HL-60 (cell line): ENCODE measurements around the gene CMTM8.
"Not testable (repeated sequence)": the region's sequence is repeated elsewhere in the genome, so short reads cannot be mapped to it uniquely, and the experiment has no call there.

Experiments used
- DNase-seq, 2 experiments: peaks; one replicate each; pipeline ENCODE4 v3.0.0-alpha.2; 2010 to 2020; ENCODE audit warnings: low read depth in 1 of 2, low spot score in 1 of 2
- H3K27ac ChIP-seq: fragments of 250-450 bp; sonication (Bioruptor Pico); replicated peaks from 2 replicates; pipeline ENCODE4 v1.5.1; 2020; ENCODE audit warnings: mild to moderate bottlenecking, moderate library complexity
- H3K27me3 ChIP-seq: fragments of 250-450 bp; sonication (Bioruptor Pico); 2 replicates; pipeline ENCODE4 v1.5.1; 2021; ENCODE audit warnings: mild to moderate bottlenecking, moderate library complexity; ENCODE audit not compliant: insufficient read depth, poor library complexity, severe bottlenecking
- H3K4me3 ChIP-seq: replicated peaks from 2 replicates; pipeline ENCODE4 v1.5.1; 2011; ENCODE audit warnings: mild to moderate bottlenecking, control low read depth, low read length; ENCODE audit not compliant: insufficient read depth
- GABPA ChIP-seq: IDR thresholded peaks from 2 replicates; pipeline ENCODE4 v1.6.1; 2012; ENCODE audit warnings: low read depth
- POLR2AphosphoS5 ChIP-seq: IDR thresholded peaks from 2 replicates; pipeline ENCODE4 v1.6.1; 2012; ENCODE audit warnings: low read depth
- SPI1 ChIP-seq: IDR thresholded peaks from 2 replicates; pipeline ENCODE4 v1.6.1; 2012; ENCODE audit warnings: low read depth, mild to moderate bottlenecking, borderline replicate concordance
- long read RNA-seq: library from polyadenylated mRNA; unstranded; transcript quantifications from one replicate; pipeline ENCODE4 v2.0.0, GENCODE V29; 2020
- TF ChIP-seq, protein P1 (sequence below): IDR thresholded peaks from one replicate; pipeline ENCODE4 v1.5.1; 2011; ENCODE audit warnings: low read length, control low read depth, inconsistent platforms; ENCODE audit not compliant: insufficient read depth
- TF ChIP-seq, protein P2 (sequence below): IDR thresholded peaks from 2 replicates; pipeline ENCODE4 v1.6.1; 2012; ENCODE audit warnings: low read depth; ENCODE audit not compliant: insufficient replicate concordance

Gene CMTM8, protein sequence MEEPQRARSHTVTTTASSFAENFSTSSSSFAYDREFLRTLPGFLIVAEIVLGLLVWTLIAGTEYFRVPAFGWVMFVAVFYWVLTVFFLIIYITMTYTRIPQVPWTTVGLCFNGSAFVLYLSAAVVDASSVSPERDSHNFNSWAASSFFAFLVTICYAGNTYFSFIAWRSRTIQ
- long read RNA-seq, partial matches to known transcripts, result 0 of 1 reads
- long read RNA-seq, other reads (novel, unspliced or antisense), result 1 of 1 reads

DNA sequence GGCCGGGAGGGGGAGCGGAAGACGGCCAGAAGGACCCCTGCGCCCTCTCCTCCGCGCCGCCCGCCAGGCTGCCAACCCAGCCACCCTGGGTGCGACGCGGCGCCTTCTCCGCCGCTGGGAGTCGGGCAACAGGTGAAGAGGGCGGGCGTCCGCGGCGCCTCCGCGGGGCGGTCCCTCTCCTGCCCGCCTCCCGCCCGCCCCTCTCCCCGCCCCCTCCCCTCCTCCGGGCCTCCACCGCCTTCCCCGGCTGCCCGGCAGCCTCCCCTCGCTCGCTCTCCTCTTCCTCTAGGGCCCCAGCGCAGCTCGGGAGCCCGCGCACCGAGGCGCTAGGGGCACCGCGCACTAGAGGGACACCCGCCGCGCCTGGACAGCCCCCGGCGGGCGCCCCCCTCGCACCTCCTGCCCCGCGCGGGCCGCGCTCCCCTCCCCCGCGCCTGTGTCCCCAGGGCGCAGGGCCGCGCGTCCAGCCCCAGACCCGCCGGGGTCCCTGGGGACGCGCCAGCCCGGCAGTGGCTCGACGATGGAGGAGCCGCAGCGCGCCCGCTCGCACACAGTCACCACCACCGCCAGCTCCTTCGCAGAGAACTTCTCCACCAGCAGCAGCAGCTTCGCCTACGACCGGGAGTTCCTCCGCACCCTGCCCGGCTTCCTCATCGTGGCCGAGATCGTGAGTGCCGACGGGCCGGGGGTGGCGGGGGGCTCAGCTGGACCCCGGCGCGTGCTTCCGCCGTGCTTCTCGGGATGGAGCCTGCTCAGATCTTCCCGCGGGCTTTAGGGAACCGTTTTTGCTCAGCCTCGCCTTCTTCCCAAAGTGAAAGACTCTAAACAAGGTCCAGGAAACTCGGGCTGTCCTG lies at the start of gene CMTM8:
Gene CMTM8 (plus strand): TSS at position 228 of the 854 bp plus-strand sequence. CDS start 293 bp downstream, at position 521.
- Histone ChIP-seq H3K27me3 (no peaks in the 10 kb centered on the region), H3K27ac (no peak within 1 kb of the TSS)
- TF ChIP-seq, protein P1, sequence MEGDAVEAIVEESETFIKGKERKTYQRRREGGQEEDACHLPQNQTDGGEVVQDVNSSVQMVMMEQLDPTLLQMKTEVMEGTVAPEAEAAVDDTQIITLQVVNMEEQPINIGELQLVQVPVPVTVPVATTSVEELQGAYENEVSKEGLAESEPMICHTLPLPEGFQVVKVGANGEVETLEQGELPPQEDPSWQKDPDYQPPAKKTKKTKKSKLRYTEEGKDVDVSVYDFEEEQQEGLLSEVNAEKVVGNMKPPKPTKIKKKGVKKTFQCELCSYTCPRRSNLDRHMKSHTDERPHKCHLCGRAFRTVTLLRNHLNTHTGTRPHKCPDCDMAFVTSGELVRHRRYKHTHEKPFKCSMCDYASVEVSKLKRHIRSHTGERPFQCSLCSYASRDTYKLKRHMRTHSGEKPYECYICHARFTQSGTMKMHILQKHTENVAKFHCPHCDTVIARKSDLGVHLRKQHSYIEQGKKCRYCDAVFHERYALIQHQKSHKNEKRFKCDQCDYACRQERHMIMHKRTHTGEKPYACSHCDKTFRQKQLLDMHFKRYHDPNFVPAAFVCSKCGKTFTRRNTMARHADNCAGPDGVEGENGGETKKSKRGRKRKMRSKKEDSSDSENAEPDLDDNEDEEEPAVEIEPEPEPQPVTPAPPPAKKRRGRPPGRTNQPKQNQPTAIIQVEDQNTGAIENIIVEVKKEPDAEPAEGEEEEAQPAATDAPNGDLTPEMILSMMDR, result no peak
- no peak for TF ChIP-seq POLR2AphosphoS5
- TF ChIP-seq, protein P2, sequence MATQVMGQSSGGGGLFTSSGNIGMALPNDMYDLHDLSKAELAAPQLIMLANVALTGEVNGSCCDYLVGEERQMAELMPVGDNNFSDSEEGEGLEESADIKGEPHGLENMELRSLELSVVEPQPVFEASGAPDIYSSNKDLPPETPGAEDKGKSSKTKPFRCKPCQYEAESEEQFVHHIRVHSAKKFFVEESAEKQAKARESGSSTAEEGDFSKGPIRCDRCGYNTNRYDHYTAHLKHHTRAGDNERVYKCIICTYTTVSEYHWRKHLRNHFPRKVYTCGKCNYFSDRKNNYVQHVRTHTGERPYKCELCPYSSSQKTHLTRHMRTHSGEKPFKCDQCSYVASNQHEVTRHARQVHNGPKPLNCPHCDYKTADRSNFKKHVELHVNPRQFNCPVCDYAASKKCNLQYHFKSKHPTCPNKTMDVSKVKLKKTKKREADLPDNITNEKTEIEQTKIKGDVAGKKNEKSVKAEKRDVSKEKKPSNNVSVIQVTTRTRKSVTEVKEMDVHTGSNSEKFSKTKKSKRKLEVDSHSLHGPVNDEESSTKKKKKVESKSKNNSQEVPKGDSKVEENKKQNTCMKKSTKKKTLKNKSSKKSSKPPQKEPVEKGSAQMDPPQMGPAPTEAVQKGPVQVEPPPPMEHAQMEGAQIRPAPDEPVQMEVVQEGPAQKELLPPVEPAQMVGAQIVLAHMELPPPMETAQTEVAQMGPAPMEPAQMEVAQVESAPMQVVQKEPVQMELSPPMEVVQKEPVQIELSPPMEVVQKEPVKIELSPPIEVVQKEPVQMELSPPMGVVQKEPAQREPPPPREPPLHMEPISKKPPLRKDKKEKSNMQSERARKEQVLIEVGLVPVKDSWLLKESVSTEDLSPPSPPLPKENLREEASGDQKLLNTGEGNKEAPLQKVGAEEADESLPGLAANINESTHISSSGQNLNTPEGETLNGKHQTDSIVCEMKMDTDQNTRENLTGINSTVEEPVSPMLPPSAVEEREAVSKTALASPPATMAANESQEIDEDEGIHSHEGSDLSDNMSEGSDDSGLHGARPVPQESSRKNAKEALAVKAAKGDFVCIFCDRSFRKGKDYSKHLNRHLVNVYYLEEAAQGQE, result no peak
- no peak for TF ChIP-seq GABPA
- TF ChIP-seq SPI1, result peak; percentile 51; the same call in 1 of the 2 replicates

DNA sequence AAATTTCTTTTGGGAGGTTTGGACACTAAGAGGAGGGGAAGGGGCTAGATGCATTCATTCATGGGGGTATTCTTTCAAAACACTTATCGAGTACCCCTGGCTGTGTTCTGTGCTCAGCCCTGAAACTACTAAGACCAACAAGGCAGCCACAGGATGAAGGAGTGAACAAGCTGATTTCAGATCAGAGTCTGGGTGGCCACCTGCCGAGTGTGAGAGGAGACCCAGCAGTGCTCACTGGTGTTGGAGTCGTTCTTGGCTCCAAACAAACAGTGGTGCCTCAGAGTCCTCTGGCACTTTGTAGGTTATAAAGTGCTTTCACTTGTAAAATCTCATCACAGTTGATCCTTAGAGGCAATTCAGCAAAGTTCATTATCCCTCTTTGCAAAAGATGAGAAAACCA lies 48.8 kb upstream of the CMTM8 start:
- no peak overlapping the region for H3K4me3 ChIP-seq
- no peak for TF ChIP-seq SPI1
- TF ChIP-seq POLR2AphosphoS5, result no peak
- TF ChIP-seq, protein P2, result no peak
- no peak for TF ChIP-seq GABPA
- TF ChIP-seq, protein P1, result no peak

More for the DNA sequence above, at the start of gene CMTM8:
- H3K4me3 ChIP-seq, result peak within 1 kb of the TSS; percentile 42
- peak; percentile 14 to 68 for DNase-seq

DNA sequence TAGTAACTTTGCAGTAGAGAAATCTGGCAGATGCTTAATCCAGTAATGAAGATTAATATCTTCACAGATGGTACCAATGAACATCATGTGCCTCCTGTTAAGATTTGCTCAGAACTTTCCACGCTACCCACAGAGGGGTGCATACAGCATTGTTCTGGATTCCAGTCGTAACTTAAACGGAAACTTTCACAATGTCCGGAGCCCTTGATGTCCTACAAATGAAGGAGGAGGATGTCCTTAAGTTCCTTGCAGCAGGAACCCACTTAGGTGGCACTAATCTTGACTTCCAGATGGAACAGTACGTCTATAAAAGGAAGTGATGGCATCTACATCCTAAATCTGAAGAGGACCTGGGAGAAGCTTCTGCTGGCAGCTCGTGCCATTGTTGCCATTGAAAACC lies 47.9 kb upstream of the CMTM8 start:
- not testable (repeated sequence) for H3K27me3 ChIP-seq, H3K27ac ChIP-seq, H3K4me3 ChIP-seq, DNase-seq

More for the DNA sequence above, 48.8 kb upstream of the CMTM8 start:
- no peak overlapping the region for H3K27ac ChIP-seq
- H3K27me3 ChIP-seq, result no peaks in the 10 kb centered on the region
- no peak for DNase-seq

DNA sequence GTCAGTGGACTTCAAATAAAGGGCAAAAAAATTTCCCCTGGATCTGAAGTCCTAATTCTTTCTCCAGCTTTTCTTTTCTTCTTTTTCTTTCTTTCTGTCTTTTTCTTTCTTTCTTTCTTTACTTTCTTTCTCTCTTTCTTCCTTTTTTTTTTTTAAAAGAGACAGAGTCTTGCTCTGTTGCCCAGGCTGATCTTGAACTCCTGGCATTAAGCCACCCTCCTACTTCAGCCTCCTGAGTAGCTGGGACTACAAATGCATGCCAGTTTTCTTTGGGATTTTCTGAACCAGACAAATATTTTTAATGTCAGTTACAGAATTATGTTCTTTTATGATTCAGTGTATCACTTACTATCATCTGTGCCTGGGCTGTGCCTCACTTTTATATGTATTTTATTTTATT lies 45.4 kb upstream of the CMTM8 start:
- H3K27me3 ChIP-seq, result no peaks in the 10 kb centered on the region
- H3K27ac ChIP-seq, result no peak overlapping the region
- no peak for DNase-seq
- no peak overlapping the region for H3K4me3 ChIP-seq
- TF ChIP-seq, protein P2, result no peak
- TF ChIP-seq SPI1 (no peak), GABPA (no peak)
- TF ChIP-seq, protein P1, result no peak
